WTC11 (cell line): ENCODE measurements around the gene MPI. TPM values are rescaled to one million over a fixed set of nuclear protein-coding genes. Genes with fewer than 3 reads are reported as not detected.

Source experiments
- ATAC-seq: fragments of 200-7000 bp; cut with Tn5 transposase; 2 replicates; pipeline ENCODE4 v1.10.0; 2021; ENCODE audit warnings: mild to moderate bottlenecking, moderate library complexity
- CTCF ChIA-PET: fragments of 300-600 bp; sonication (Branson Sonifier 250); formaldehyde crosslinking; loops from one replicate; lab custom pipeline; 2021; ENCODE audit warnings: antibody characterized with exemption; lab: Charles Lee
- POLR2A ChIA-PET: fragments of 350-600 bp; sonication (Branson Sonifier 250); formaldehyde crosslinking; loops from one replicate; lab custom pipeline; 2021; ENCODE audit warnings: antibody characterized with exemption; lab: Charles Lee
- DNase-seq: peaks from one replicate; pipeline ENCODE4 v3.0.0; 2021; ENCODE audit warnings: low spot score
- H3K27ac Mint-ChIP-seq: 2 replicates; pipeline ENCODE4 v1.8.0; 2021; ENCODE audit warnings: mixed read lengths
- H3K27me3 Mint-ChIP-seq: 2 replicates; pipeline ENCODE4 v1.8.0; 2021; ENCODE audit warnings: low read depth, mild to moderate bottlenecking, moderate library complexity, mixed read lengths
- H3K36me3 Mint-ChIP-seq: 2 replicates; pipeline ENCODE4 v1.8.0; 2021; ENCODE audit warnings: mixed read lengths
- H3K4me1 Mint-ChIP-seq: 2 replicates; pipeline ENCODE4 v1.8.0; 2022; ENCODE audit warnings: mixed read lengths
- H3K4me3 Mint-ChIP-seq: 2 replicates; pipeline ENCODE4 v1.8.0; 2021; ENCODE audit warnings: mild to moderate bottlenecking, moderate library complexity, mixed read lengths
- H3K9me3 Mint-ChIP-seq: 2 replicates; pipeline ENCODE4 v1.8.0; 2021; ENCODE audit warnings: mixed read lengths
- CREB1 ChIP-seq: sonication (generic); formaldehyde crosslinking; IDR thresholded peaks from 2 replicates; pipeline ENCODE4 v1.8.0; 2023; ENCODE audit warnings: mild to moderate bottlenecking, missing genetic modification reagents
- ETV6 ChIP-seq: sonication (generic); formaldehyde crosslinking; IDR thresholded peaks from 2 replicates; pipeline ENCODE4 v1.8.1; 2022; ENCODE audit warnings: mild to moderate bottlenecking, missing genetic modification reagents
- FOXJ3 ChIP-seq: sonication (generic); formaldehyde crosslinking; IDR thresholded peaks from 2 replicates; pipeline ENCODE4 v1.9.0; 2021; ENCODE audit warnings: missing genetic modification reagents, mild to moderate bottlenecking, borderline replicate concordance
- NFE2L1 ChIP-seq: sonication (generic); formaldehyde crosslinking; IDR thresholded peaks from 2 replicates; pipeline ENCODE4 v1.8.1; 2023; ENCODE audit warnings: missing genetic modification reagents
- NR1H2 ChIP-seq: sonication (generic); formaldehyde crosslinking; IDR thresholded peaks from 2 replicates; pipeline ENCODE4 v1.9.0; 2021; ENCODE audit warnings: mild to moderate bottlenecking, moderate library complexity, missing genetic modification reagents
- NR2C2 ChIP-seq: sonication (generic); formaldehyde crosslinking; IDR thresholded peaks from 2 replicates; pipeline ENCODE4 v1.8.0; 2022; ENCODE audit warnings: mild to moderate bottlenecking, missing genetic modification reagents
- OVOL2 ChIP-seq: fragments of 250-450 bp; sonication (Bioruptor Pico); IDR thresholded peaks from 2 replicates; pipeline ENCODE4 v1.9.0; 2021; ENCODE audit warnings: mild to moderate bottlenecking, borderline replicate concordance
- PRRX2 ChIP-seq: fragments of 250-450 bp; sonication (Bioruptor Pico); IDR thresholded peaks from 2 replicates; pipeline ENCODE4 v1.8.0; 2021; ENCODE audit warnings: mild to moderate bottlenecking
- SP1 ChIP-seq: sonication (generic); formaldehyde crosslinking; conservative IDR thresholded peaks from 2 replicates; pipeline ENCODE4 v1.8.1; 2022; ENCODE audit warnings: missing genetic modification reagents
- TEAD1 ChIP-seq: sonication (generic); formaldehyde crosslinking; IDR thresholded peaks from 2 replicates; pipeline ENCODE4 v1.8.0; 2022; ENCODE audit warnings: mild to moderate bottlenecking, missing genetic modification reagents
- TP53 ChIP-seq: sonication (generic); formaldehyde crosslinking; IDR thresholded peaks from 2 replicates; pipeline ENCODE4 v1.8.1; 2023; ENCODE audit warnings: mild to moderate bottlenecking, missing genetic modification reagents
- ZNF416 ChIP-seq: fragments of 250-450 bp; sonication (Bioruptor Pico); IDR thresholded peaks from 2 replicates; pipeline ENCODE4 v1.9.0; 2021; ENCODE audit warnings: mild to moderate bottlenecking, inconsistent platforms
- total RNA-seq: library from RNA; stranded (reverse); gene quantifications from 3 replicates; pipeline ENCODE4 v1.2.3, GENCODE V29; 2021
- TF ChIP-seq, protein P1 (sequence below): fragments of 250-450 bp; sonication (Bioruptor Pico); IDR thresholded peaks from 2 replicates; pipeline ENCODE4 v1.9.0; 2021; ENCODE audit warnings: mild to moderate bottlenecking, borderline replicate concordance
- TF ChIP-seq, protein P2 (sequence below): sonication (generic); formaldehyde crosslinking; IDR thresholded peaks from 2 replicates; pipeline ENCODE4 v1.8.0; 2022; ENCODE audit warnings: mild to moderate bottlenecking, missing genetic modification reagents
- TF ChIP-seq, protein P3 (sequence below): sonication (generic); formaldehyde crosslinking; IDR thresholded peaks from 2 replicates; pipeline ENCODE4 v1.8.1; 2023; ENCODE audit warnings: mild to moderate bottlenecking, missing genetic modification reagents, borderline replicate concordance
- TF ChIP-seq, protein P4 (sequence below): sonication (generic); formaldehyde crosslinking; IDR thresholded peaks from 2 replicates; pipeline ENCODE4 v1.8.0; 2022; ENCODE audit warnings: mild to moderate bottlenecking, missing genetic modification reagents
- TF ChIP-seq, protein P5 (sequence below): sonication (generic); formaldehyde crosslinking; IDR thresholded peaks from 2 replicates; pipeline ENCODE4 v1.8.1; 2023; ENCODE audit warnings: mild to moderate bottlenecking, missing genetic modification reagents

Gene MPI
- total RNA-seq, 1 experiment from 2014 or later: 36.3 TPM

DNA sequence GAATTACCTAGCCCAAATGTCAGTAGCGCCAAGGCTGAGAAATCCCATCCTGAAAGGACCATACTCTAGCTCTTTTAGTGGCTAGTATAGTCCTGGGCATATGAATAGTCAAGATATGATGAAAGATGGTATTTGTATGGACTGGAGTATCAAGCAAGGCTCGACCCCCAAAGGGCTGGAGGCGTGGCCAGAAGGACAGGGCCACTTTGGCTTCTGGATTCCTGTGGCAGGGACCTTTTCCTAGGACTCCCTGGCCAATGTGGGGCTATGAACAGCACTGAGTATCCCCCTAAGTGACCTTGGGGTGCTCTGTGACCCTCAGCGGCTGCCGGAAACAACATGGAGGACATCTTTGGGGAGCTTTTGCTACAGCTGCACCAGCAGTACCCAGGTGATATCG, 6.0 kb downstream of the MPI start (continued):
- TF ChIP-seq, protein P1, sequence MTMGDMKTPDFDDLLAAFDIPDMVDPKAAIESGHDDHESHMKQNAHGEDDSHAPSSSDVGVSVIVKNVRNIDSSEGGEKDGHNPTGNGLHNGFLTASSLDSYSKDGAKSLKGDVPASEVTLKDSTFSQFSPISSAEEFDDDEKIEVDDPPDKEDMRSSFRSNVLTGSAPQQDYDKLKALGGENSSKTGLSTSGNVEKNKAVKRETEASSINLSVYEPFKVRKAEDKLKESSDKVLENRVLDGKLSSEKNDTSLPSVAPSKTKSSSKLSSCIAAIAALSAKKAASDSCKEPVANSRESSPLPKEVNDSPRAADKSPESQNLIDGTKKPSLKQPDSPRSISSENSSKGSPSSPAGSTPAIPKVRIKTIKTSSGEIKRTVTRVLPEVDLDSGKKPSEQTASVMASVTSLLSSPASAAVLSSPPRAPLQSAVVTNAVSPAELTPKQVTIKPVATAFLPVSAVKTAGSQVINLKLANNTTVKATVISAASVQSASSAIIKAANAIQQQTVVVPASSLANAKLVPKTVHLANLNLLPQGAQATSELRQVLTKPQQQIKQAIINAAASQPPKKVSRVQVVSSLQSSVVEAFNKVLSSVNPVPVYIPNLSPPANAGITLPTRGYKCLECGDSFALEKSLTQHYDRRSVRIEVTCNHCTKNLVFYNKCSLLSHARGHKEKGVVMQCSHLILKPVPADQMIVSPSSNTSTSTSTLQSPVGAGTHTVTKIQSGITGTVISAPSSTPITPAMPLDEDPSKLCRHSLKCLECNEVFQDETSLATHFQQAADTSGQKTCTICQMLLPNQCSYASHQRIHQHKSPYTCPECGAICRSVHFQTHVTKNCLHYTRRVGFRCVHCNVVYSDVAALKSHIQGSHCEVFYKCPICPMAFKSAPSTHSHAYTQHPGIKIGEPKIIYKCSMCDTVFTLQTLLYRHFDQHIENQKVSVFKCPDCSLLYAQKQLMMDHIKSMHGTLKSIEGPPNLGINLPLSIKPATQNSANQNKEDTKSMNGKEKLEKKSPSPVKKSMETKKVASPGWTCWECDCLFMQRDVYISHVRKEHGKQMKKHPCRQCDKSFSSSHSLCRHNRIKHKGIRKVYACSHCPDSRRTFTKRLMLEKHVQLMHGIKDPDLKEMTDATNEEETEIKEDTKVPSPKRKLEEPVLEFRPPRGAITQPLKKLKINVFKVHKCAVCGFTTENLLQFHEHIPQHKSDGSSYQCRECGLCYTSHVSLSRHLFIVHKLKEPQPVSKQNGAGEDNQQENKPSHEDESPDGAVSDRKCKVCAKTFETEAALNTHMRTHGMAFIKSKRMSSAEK (CRISPR knock-in tag): no peak

DNA sequence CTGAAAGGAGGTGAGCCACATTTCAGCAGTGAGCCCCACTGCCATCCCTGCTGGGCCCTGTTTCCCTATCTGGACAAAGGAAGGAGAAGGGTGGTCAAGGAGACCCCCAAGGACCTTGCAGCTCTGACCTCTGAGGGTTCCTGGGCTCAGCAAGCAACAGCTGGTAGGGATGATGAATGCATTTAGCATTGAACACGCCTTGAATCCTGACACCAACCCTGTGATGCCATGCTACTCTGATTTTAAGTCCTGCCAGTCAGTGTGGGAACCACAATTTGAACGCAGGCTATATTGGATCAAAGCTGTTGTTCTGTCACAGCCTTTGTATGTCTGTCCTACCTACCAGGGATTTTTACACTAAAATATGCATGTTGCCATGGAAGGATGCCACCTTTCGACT, 6.5 kb downstream of the MPI start:
- peaks cover 37% of the 10 kb centered on the region for H3K36me3 Mint-ChIP-seq
- ATAC-seq: no peak
- ChIA-PET CTCF (interaction anchor here (1.2 kb wide), 1 partner anchor 127 kb away, joined by 3 read pairs; no protein-coding TSS in a partner anchor), POLR2A (interaction anchor here (3.0 kb wide), 1 partner anchor 10 kb away, joined by 12 read pairs; the partner anchor contains the start of gene FAM219B)
- no peaks in the 10 kb centered on the region for H3K27me3 Mint-ChIP-seq
- H3K9me3 Mint-ChIP-seq: no peaks in the 10 kb centered on the region
- no peak overlapping the region for H3K27ac Mint-ChIP-seq
- no peak for DNase-seq
- H3K4me3 Mint-ChIP-seq: no peak overlapping the region
- no peaks in the 10 kb centered on the region for H3K4me1 Mint-ChIP-seq
- TF ChIP-seq SP1 (CRISPR knock-in tag) (no peak), NFE2L1 (no peak), TEAD1 (CRISPR knock-in tag) (no peak)
- TF ChIP-seq, protein P1 (CRISPR knock-in tag): no peak

DNA sequence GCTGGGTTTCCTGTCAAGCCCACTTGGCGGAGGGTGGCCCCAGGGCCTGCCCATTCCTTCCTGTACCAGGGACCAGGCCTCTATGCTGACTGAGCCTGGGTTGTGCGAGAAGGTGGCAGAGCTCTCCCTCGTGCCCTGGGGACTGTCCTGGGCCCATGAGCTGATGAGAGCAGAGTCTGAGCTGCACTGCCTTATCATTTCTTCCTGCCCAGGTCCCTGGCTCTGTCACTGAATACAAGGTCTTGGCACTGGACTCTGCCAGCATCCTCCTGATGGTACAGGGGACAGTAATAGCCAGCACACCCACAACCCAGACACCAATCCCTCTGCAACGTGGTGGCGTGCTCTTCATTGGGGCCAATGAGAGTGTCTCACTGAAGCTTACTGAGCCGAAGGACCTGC, 7.5 kb downstream of the MPI start:
- Mint-ChIP-seq H3K27ac (no peak overlapping the region), H3K4me1 (no peaks in the 10 kb centered on the region), H3K36me3 (peaks cover 34% of the 10 kb centered on the region), H3K27me3 (no peaks in the 10 kb centered on the region), H3K4me3 (no peak overlapping the region), H3K9me3 (no peaks in the 10 kb centered on the region)
- ATAC-seq: no peak
- no peak for DNase-seq
- CTCF ChIA-PET: interaction anchor here (0.9 to 1.6 kb wide), 4 partner anchors 53 to 128 kb away, joined by 3 to 5 read pairs (median 4); partner anchors contain the start of gene ULK3
- POLR2A ChIA-PET: interaction anchor here (1.2 to 3.0 kb wide), 2 partner anchors 9 to 59 kb away, joined by 3 to 12 read pairs; partner anchors contain the start of gene FAM219B
- no peak for TF ChIP-seq ZNF416
- no peak for TF ChIP-seq CREB1 (CRISPR knock-in tag)
- TF ChIP-seq OVOL2: no peak
- no peak for TF ChIP-seq NR1H2 (CRISPR knock-in tag)
- TF ChIP-seq, protein P2, sequence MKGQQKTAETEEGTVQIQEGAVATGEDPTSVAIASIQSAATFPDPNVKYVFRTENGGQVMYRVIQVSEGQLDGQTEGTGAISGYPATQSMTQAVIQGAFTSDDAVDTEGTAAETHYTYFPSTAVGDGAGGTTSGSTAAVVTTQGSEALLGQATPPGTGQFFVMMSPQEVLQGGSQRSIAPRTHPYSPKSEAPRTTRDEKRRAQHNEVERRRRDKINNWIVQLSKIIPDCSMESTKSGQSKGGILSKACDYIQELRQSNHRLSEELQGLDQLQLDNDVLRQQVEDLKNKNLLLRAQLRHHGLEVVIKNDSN (CRISPR knock-in tag): no peak
- TF ChIP-seq, protein P3, sequence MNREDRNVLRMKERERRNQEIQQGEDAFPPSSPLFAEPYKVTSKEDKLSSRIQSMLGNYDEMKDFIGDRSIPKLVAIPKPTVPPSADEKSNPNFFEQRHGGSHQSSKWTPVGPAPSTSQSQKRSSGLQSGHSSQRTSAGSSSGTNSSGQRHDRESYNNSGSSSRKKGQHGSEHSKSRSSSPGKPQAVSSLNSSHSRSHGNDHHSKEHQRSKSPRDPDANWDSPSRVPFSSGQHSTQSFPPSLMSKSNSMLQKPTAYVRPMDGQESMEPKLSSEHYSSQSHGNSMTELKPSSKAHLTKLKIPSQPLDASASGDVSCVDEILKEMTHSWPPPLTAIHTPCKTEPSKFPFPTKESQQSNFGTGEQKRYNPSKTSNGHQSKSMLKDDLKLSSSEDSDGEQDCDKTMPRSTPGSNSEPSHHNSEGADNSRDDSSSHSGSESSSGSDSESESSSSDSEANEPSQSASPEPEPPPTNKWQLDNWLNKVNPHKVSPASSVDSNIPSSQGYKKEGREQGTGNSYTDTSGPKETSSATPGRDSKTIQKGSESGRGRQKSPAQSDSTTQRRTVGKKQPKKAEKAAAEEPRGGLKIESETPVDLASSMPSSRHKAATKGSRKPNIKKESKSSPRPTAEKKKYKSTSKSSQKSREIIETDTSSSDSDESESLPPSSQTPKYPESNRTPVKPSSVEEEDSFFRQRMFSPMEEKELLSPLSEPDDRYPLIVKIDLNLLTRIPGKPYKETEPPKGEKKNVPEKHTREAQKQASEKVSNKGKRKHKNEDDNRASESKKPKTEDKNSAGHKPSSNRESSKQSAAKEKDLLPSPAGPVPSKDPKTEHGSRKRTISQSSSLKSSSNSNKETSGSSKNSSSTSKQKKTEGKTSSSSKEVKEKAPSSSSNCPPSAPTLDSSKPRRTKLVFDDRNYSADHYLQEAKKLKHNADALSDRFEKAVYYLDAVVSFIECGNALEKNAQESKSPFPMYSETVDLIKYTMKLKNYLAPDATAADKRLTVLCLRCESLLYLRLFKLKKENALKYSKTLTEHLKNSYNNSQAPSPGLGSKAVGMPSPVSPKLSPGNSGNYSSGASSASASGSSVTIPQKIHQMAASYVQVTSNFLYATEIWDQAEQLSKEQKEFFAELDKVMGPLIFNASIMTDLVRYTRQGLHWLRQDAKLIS (CRISPR knock-in tag): no peak
- TF ChIP-seq, protein P4, sequence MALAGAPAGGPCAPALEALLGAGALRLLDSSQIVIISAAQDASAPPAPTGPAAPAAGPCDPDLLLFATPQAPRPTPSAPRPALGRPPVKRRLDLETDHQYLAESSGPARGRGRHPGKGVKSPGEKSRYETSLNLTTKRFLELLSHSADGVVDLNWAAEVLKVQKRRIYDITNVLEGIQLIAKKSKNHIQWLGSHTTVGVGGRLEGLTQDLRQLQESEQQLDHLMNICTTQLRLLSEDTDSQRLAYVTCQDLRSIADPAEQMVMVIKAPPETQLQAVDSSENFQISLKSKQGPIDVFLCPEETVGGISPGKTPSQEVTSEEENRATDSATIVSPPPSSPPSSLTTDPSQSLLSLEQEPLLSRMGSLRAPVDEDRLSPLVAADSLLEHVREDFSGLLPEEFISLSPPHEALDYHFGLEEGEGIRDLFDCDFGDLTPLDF (CRISPR knock-in tag): no peak
- TF ChIP-seq FOXJ3 (CRISPR knock-in tag): no peak
- TF ChIP-seq NR2C2 (CRISPR knock-in tag): no peak
- no peak for TF ChIP-seq ETV6 (CRISPR knock-in tag)
- TF ChIP-seq, protein P5, sequence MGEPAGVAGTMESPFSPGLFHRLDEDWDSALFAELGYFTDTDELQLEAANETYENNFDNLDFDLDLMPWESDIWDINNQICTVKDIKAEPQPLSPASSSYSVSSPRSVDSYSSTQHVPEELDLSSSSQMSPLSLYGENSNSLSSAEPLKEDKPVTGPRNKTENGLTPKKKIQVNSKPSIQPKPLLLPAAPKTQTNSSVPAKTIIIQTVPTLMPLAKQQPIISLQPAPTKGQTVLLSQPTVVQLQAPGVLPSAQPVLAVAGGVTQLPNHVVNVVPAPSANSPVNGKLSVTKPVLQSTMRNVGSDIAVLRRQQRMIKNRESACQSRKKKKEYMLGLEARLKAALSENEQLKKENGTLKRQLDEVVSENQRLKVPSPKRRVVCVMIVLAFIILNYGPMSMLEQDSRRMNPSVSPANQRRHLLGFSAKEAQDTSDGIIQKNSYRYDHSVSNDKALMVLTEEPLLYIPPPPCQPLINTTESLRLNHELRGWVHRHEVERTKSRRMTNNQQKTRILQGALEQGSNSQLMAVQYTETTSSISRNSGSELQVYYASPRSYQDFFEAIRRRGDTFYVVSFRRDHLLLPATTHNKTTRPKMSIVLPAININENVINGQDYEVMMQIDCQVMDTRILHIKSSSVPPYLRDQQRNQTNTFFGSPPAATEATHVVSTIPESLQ (CRISPR knock-in tag): no peak
- TF ChIP-seq PRRX2 (CRISPR knock-in tag): no peak
- no peak for TF ChIP-seq TP53 (CRISPR knock-in tag)
